ENCODE data around the gene NBL1.

- no peak for TF ChIP-seq CTCF (IDR thresholded peaks at IDR 0.05)
- TF ChIP-seq EP300 (IDR thresholded peaks at IDR 0.05), result no peak
- no peak for TF ChIP-seq POLR2A (IDR thresholded peaks at IDR 0.05)
- no peak for TF ChIP-seq POLR2AphosphoS5 (IDR thresholded peaks at IDR 0.05)
Observed at GRCh38 chr1:19694298-19694697, 50.2 kb downstream of the NBL1 start.
